K562 (cell line): ENCODE results near the gene TNFAIP1. TPM values are rescaled to one million over a fixed set of nuclear protein-coding genes. Genes with fewer than 3 reads are reported as not detected.

ENCODE experiments used
- ATAC-seq: fragments of 200-7000 bp; cut with Tn5 transposase; 3 replicates; pipeline ENCODE4 v1.9.1; 2020; ENCODE audit warnings: moderate library complexity
- BruUV-seq: library from RNA; stranded (reverse); fragments of 400-500 nt; replicated peaks from 2 replicates; lab custom pipeline; 2021; lab: Mats Ljungman, UMichigan
- CTCF ChIA-PET: fragments of 300-600 bp; formaldehyde crosslinking; extraction: SDS; loops from one replicate; lab custom pipeline; 2021; ENCODE audit warnings: low intra/inter-chr PET ratio; lab: Yijun Ruan, JAX
- POLR2A ChIA-PET: fragments of 300-600, 350-650 bp; sonication (Branson Sonifier 250); formaldehyde crosslinking; extraction: SDS; loops from one replicate; lab custom pipeline; 2021; ENCODE audit warnings: antibody characterized with exemption, inconsistent platforms; lab: Yijun Ruan, JAX
- DNase-seq, 4 experiments: peaks; one replicate each; pipeline versions ENCODE4 v3.0.0 to v3.0.0-alpha.2; 2011 to 2018; ENCODE audit warnings: low spot score in 3 of 4, mixed read lengths in 3 of 4; ENCODE audit errors: extremely low read depth in 1 of 4
- FAIRE-seq: peaks from 2 replicates; lab custom pipeline; 2011; peaks lifted over from hg19 to GRCh38; lab: Jason Lieb, UNC
- H2AFZ ChIP-seq: 2 replicates; pipeline ENCODE4 v1.6.0; 2011; ENCODE audit warnings: low read depth, low read length, control low read depth, inconsistent platforms
- H3K27ac ChIP-seq: fragments of 200-600 bp; 3 replicates; pipeline ENCODE4 v1.8.0; 2011; ENCODE audit warnings: low read depth, mild to moderate bottlenecking, control low read depth, inconsistent platforms, low read length, moderate library complexity, mixed read lengths; ENCODE audit errors: extremely low read depth
- H3K27me3 ChIP-seq, 2 experiments: fragments of 300-600 bp in 1 of 2; 2 replicates in 1 of 2; 3 replicates in 1 of 2; pipeline versions ENCODE4 v1.6.0 to v1.8.0; 2011; ENCODE audit warnings: inconsistent platforms in 2 of 2, low read length in 2 of 2, mild to moderate bottlenecking in 1 of 2, mixed read lengths in 1 of 2, moderate library complexity in 1 of 2; ENCODE audit not compliant: control insufficient read depth in 2 of 2, insufficient read depth in 2 of 2
- H3K36me3 ChIP-seq: fragments of 300-600 bp; 3 replicates; pipeline ENCODE4 v1.8.0; 2011; ENCODE audit warnings: mild to moderate bottlenecking, low read length, inconsistent platforms; ENCODE audit not compliant: control insufficient read depth, insufficient read depth
- H3K4me1 ChIP-seq, 2 experiments: fragments of 200-600 bp in 1 of 2; replicated peaks in 1 of 2; 2 replicates in 1 of 2; 3 replicates in 1 of 2; pipeline versions ENCODE4 v1.5.1 to v1.8.0; 2011; ENCODE audit warnings: inconsistent platforms in 2 of 2, low read length in 2 of 2, mild to moderate bottlenecking in 1 of 2, mixed read lengths in 1 of 2, moderate library complexity in 1 of 2; ENCODE audit not compliant: control insufficient read depth in 2 of 2, insufficient read depth in 2 of 2
- H3K4me2 ChIP-seq: 2 replicates; pipeline ENCODE4 v1.6.1; 2011; ENCODE audit warnings: low read length, control low read depth, inconsistent platforms, mixed read lengths; ENCODE audit not compliant: insufficient read depth
- H3K4me3 ChIP-seq: fragments of 200-600 bp; sonication (generic), shearing (Covaris generic); 2 replicates; pipeline ENCODE4 v1.5.1; 2016; ENCODE audit warnings: control low read depth, inconsistent platforms
- H3K79me2 ChIP-seq: fragments of 200-600 bp; 3 replicates; pipeline ENCODE4 v1.8.0; 2011; ENCODE audit warnings: low read length, inconsistent platforms; ENCODE audit not compliant: control insufficient read depth, insufficient read depth
- H3K9ac ChIP-seq, 2 experiments: 2 replicates each; pipeline versions ENCODE4 v1.6.0 to v1.6.1; 2011; ENCODE audit warnings: low read depth in 2 of 2, low read length in 2 of 2, control low read depth in 1 of 2, inconsistent platforms in 1 of 2, mild to moderate bottlenecking in 1 of 2, mixed read lengths in 1 of 2; ENCODE audit not compliant: insufficient read depth in 1 of 2
- H3K9me1 ChIP-seq: one replicate; pipeline ENCODE4 v1.6.0; 2011; ENCODE audit warnings: inconsistent platforms, mild to moderate bottlenecking, low read length, moderate library complexity; ENCODE audit not compliant: control insufficient read depth, insufficient read depth
- H3K9me3 ChIP-seq: replicated peaks from 2 replicates; pipeline ENCODE4 v1.5.1; 2011; ENCODE audit warnings: low read depth, low read length, inconsistent platforms; ENCODE audit not compliant: control insufficient read depth, insufficient read depth
- H4K20me1 ChIP-seq: replicated peaks from 2 replicates; pipeline ENCODE4 v1.6.1; 2011; ENCODE audit warnings: low read length, inconsistent platforms, mixed read lengths; ENCODE audit not compliant: control insufficient read depth, insufficient read depth
- CC2D1A ChIP-seq: fragments of 450-650 bp; IDR thresholded peaks from 2 replicates; pipeline ENCODE4 v1.6.1; 2017; ENCODE audit warnings: mild to moderate bottlenecking
- CEBPB ChIP-seq: fragments of 450-650 bp; IDR thresholded peaks from 2 replicates; pipeline ENCODE4 v1.6.1; 2016; ENCODE audit warnings: missing genetic modification characterization, missing compliant biosample characterization
- ILK ChIP-seq: fragments of 450-650 bp; IDR thresholded peaks from 2 replicates; pipeline ENCODE4 v1.6.1; 2016; ENCODE audit warnings: missing genetic modification characterization, low read depth, mild to moderate bottlenecking, missing compliant biosample characterization, moderate library complexity, borderline replicate concordance
- MBD2 ChIP-seq: sonication (generic); IDR thresholded peaks from 2 replicates; pipeline ENCODE4 v1.6.1; 2016; ENCODE audit warnings: low read depth, borderline replicate concordance
- NUFIP1 ChIP-seq: fragments of 450-650 bp; IDR thresholded peaks from 2 replicates; pipeline ENCODE4 v1.6.1; 2018; ENCODE audit not compliant: partially characterized antibody
- POLR3G ChIP-seq: IDR thresholded peaks from 2 replicates; pipeline ENCODE4 v1.6.1; 2011; ENCODE audit not compliant: insufficient read length, insufficient replicate concordance; ENCODE audit errors: extremely low read depth
- SRSF3 ChIP-seq: fragments of 200-400 bp; formaldehyde crosslinking; IDR thresholded peaks from 2 replicates; pipeline ENCODE4 v1.6.1; 2016; ENCODE audit warnings: mild to moderate bottlenecking, low read length, moderate library complexity; ENCODE audit not compliant: insufficient read depth
- STAT6 ChIP-seq: sonication (generic); formaldehyde crosslinking; IDR thresholded peaks from 2 replicates; pipeline ENCODE4 v1.8.1; 2023; ENCODE audit warnings: mild to moderate bottlenecking, missing genetic modification reagents
- XRCC5 ChIP-seq: fragments of 200-400 bp; formaldehyde crosslinking; IDR thresholded peaks from 2 replicates; pipeline ENCODE4 v1.6.1; 2017; ENCODE audit warnings: low read depth, mild to moderate bottlenecking, low read length
- ZFP30 ChIP-seq: fragments of 250-450 bp; sonication (Bioruptor Pico); IDR thresholded peaks from 2 replicates; pipeline ENCODE4 v1.8.0; 2022; ENCODE audit warnings: moderate library complexity, mild to moderate bottlenecking, inconsistent platforms, borderline replicate concordance
- ZFP36 ChIP-seq: fragments of 150-350 bp; IDR thresholded peaks from 2 replicates; pipeline ENCODE4 v1.6.1; 2018; ENCODE audit warnings: low read length, low read depth; ENCODE audit not compliant: partially characterized antibody
- ZKSCAN3 ChIP-seq: fragments of 250-450 bp; sonication (Bioruptor Pico); IDR thresholded peaks from 2 replicates; pipeline ENCODE4 v1.4.0; 2020
- WGBS: fragments of 100-300 bp; shearing (Covaris generic); methylation state at CpG from one replicate; pipeline ENCODE4 v1.1.6; 2016; ENCODE audit warnings: low coverage, mixed read lengths; ENCODE audit not compliant: insufficient coverage; ENCODE audit errors: missing lambda C conversion rate; 5-methylcytosine and 5-hydroxymethylcytosine counted together
- in situ Hi-C: fragments of 300-500 bp; cut with MboI; formaldehyde crosslinking; loops from 4 replicates; pipeline ENCODE4 v1.15.0; 2018; ENCODE audit warnings: inconsistent platforms, mixed read lengths
- intact Hi-C: fragments of 100-400 bp; cut with micrococcal nuclease; formaldehyde crosslinking; loops from 2 replicates; pipeline ENCODE4 v1.14.2; 2022
- polyA plus RNA-seq, 8 experiments: library from polyadenylated mRNA; depleted of rRNA in 4 of 8; stranded (reverse) in 5 of 8; unstranded in 3 of 8; fragments of >200 nt; fragmentation: Nextera tagmentation in 2 of 8; fragmentation: Illumina TruSeq in 1 of 8; extraction: Ambion mirVana in 2 of 8; extraction: Trizol in 1 of 8; gene quantifications; 2 replicates each; pipeline versions ENCODE4 v1.2.1 to v1.2.3, GENCODE V29; 2011 to 2014; ENCODE audit warnings: inconsistent platforms in 1 of 8, missing spikeins in 1 of 8
- total RNA-seq, 7 experiments: library from RNA; depleted of rRNA in 6 of 7; stranded (reverse); fragments of >200 nt in 6 of 7; fragmentation: Illumina TruSeq in 2 of 7; extraction: Trizol in 2 of 7; gene quantifications; 2 replicates each; pipeline versions ENCODE4 v1.2.1 to v1.2.3, GENCODE V29; 2011 to 2021; ENCODE audit warnings: low replicate concordance in 1 of 7

Gene TNFAIP1
- total and polyA plus RNA-seq, 9 of the 15 experiments (the other 6 are each of a cell fraction or from before 2014, with no cell fraction given), result 2.1 to 20.1 (median 8.2) TPM

- H3K79me2 ChIP-seq, result peaks cover 65% of the 10 kb centered on the region
- in situ Hi-C loops (no loop called here), intact Hi-C loops (no loop called here)
- H3K9ac ChIP-seq, result no peak overlapping the region
- no peaks in the 10 kb centered on the region for H3K27me3 ChIP-seq
- H2AFZ ChIP-seq, result no peak overlapping the region
- ChIA-PET CTCF (no interaction called here), POLR2A (interaction anchor here (1.4 kb wide), 1 partner anchor 11 kb away, joined by 5 read pairs; the partner anchor contains the start of genes IFT20 and TNFAIP1)
- FAIRE-seq (no peak), DNase-seq (no peak), ATAC-seq (no peak)
- peak; percentile 57 for TF ChIP-seq CEBPB (tag)
- no peak for TF ChIP-seq ZFP36
- BruUV-seq, result no TSS peak
- 0 out of 2 replicates have a peak, but pooled peaks cover 18% of the 10 kb centered on the region for H4K20me1 ChIP-seq
- no peak overlapping the region for H3K27ac ChIP-seq
- no peak overlapping the region for H3K4me2 ChIP-seq
- H3K4me1 ChIP-seq, result peaks cover 11 to 14% of the 10 kb centered on the region in 2 experiments; a peak in 4 of 5 replicates
- no peaks in the 10 kb centered on the region for H3K9me1 ChIP-seq
- H3K9me3 ChIP-seq, result no peaks in the 10 kb centered on the region; the same call in 1 of the 2 replicates
- H3K36me3 ChIP-seq, result peaks cover 82% of the 10 kb centered on the region
- H3K4me3 ChIP-seq, result no peak overlapping the region
- 91% methylated on average over 5 of the region's 5 CpGs for WGBS
Measured at GRCh38 chr17:28324267-28324745, 11.3 kb upstream of the TNFAIP1 start.

GRCh38 chr17:28324781-28325180, 10.8 kb upstream of the TNFAIP1 start:
- Histone ChIP-seq H3K4me3 (no peak overlapping the region), H2AFZ (no peak overlapping the region), H3K4me2 (no peak overlapping the region), H3K79me2 (peaks cover 60% of the 10 kb centered on the region), H3K27me3 (no peaks in the 10 kb centered on the region), H3K27ac (no peak overlapping the region), H3K9me1 (no peaks in the 10 kb centered on the region), H3K9ac (no peak overlapping the region), H3K9me3 (no peaks in the 10 kb centered on the region; the same call in 1 of the 2 replicates), H4K20me1 (0 out of 2 replicates have a peak, but pooled peaks cover 18% of the 10 kb centered on the region), H3K36me3 (peaks cover 84% of the 10 kb centered on the region), H3K4me1 (peaks cover 11 to 12% of the 10 kb centered on the region in 2 experiments; a peak in 4 of 5 replicates)
- BruUV-seq, result no TSS peak
- CTCF ChIA-PET, result no interaction called here
- 96% methylated on average over 2 of the region's 3 CpGs for WGBS
- FAIRE-seq (no peak), DNase-seq (no peak), ATAC-seq (no peak)
- intact Hi-C loops (no loop called here), in situ Hi-C loops (no loop called here)
- POLR2A ChIA-PET, result interaction anchor here (0.7 to 1.5 kb wide), 2 partner anchors 11 to 32 kb away, joined by 3 to 11 read pairs; partner anchors contain the start of genes IFT20, POLDIP2 and TNFAIP1
- no peak for TF ChIP-seq STAT6 (CRISPR knock-in tag)
- no peak for TF ChIP-seq POLR3G
- no peak for TF ChIP-seq NUFIP1
- TF ChIP-seq ZKSCAN3 (CRISPR knock-in tag), result no peak
- TF ChIP-seq SRSF3, result no peak
- no peak for TF ChIP-seq ZFP30 (CRISPR knock-in tag)
- no peak for TF ChIP-seq CC2D1A
- TF ChIP-seq MBD2, result no peak
- TF ChIP-seq XRCC5, result no peak
- no peak for TF ChIP-seq ILK
